DND-41 (cell line): ENCODE measurements around the gene IQCF6.

Experiments used
- CTCF ChIP-seq: IDR thresholded peaks from 2 replicates; pipeline ENCODE4 v1.5.1; 2012; ENCODE audit warnings: borderline replicate concordance, low read length, moderate library complexity, mild to moderate bottlenecking; ENCODE audit not compliant: poor library complexity, severe bottlenecking; ENCODE audit errors: extremely low read depth
- EZH2 ChIP-seq: IDR thresholded peaks from 3 replicates; pipeline ENCODE4 v1.6.1; 2012; ENCODE audit warnings: borderline replicate concordance, low read depth, mild to moderate bottlenecking, moderate library complexity, low read length, inconsistent platforms; ENCODE audit not compliant: severe bottlenecking

- no peak for TF ChIP-seq EZH2
- no peak for TF ChIP-seq CTCF
Measured at GRCh38 chr3:51739110-51739509, 39.9 kb downstream of the IQCF6 start.
